ENCODE measurements around the gene SIRT3.

DNA sequence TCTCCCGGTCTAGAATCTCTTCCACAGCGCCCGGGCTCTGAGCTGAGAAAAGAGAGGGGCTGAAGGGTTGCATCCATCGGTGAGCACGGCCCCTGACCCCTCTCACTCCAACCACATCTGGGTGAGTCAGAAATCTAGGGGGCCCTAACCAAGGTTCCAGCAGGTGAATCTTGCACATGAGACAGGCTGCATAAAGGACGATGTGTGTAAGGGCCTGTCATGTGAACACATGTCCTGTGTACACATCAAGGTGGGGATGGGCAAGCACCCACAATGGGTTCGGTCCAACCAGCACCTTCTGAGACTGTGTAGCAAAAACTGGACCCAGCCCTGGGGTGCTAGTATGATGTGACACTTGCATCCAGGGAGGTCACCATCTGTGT lies 30.1 kb downstream of the SIRT3 start:
- TF ChIP-seq POLR2A (IDR thresholded peaks at IDR 0.05; ENCODE audit: low read length) (peak; percentile 1), GATA1 (IDR thresholded peaks at IDR 0.05; ENCODE audit: low read depth, low read length) (no peak)

Data from erythroblast (primary cell).